CD4-positive, alpha-beta memory T cell (primary cell): ENCODE data around the gene GPX4. TPM values are rescaled to one million over a fixed set of nuclear protein-coding genes. Genes with fewer than 3 reads are reported as not detected.

Experiments
- CTCF ChIA-PET: fragments of 350-600 bp; sonication (Branson Sonifier 250); formaldehyde crosslinking; loops from one replicate; lab custom pipeline; 2021; ENCODE audit warnings: inconsistent platforms; ENCODE audit not compliant: partially characterized antibody; lab: Charles Lee
- POLR2A ChIA-PET: fragments of 350-600 bp; sonication (Branson Sonifier 250); formaldehyde crosslinking; loops from one replicate; lab custom pipeline; 2021; ENCODE audit not compliant: partially characterized antibody; lab: Charles Lee
- DNase-seq, 5 donors: peaks; one replicate each; pipeline versions ENCODE4 v3.0.0 to v3.0.0-alpha.2; 2020 to 2022; ENCODE audit warnings: mixed read lengths in 1 of 5
- H3K27ac ChIP-seq: one replicate; pipeline ENCODE4 v1.7.0; 2013; ENCODE audit warnings: low read depth, low read length
- H3K27me3 ChIP-seq: 2 replicates; pipeline ENCODE4 v1.7.0; 2013; ENCODE audit warnings: mild to moderate bottlenecking, low read length, moderate library complexity; ENCODE audit not compliant: insufficient read depth
- H3K36me3 ChIP-seq: 2 replicates; pipeline ENCODE4 v1.7.0; 2013; ENCODE audit warnings: mild to moderate bottlenecking, low read length, moderate library complexity; ENCODE audit not compliant: insufficient read depth
- H3K4me1 ChIP-seq: 2 replicates; pipeline ENCODE4 v1.7.0; 2013; ENCODE audit warnings: mild to moderate bottlenecking, low read length, moderate library complexity; ENCODE audit not compliant: insufficient read depth
- H3K4me3 ChIP-seq, 2 donors: one replicate each; pipeline ENCODE4 v1.7.0; 2013; ENCODE audit warnings: low read length in 2 of 2, mild to moderate bottlenecking in 1 of 2
- H3K9me3 ChIP-seq, 2 donors: one replicate each; pipeline ENCODE4 v1.7.0; 2013; ENCODE audit warnings: low read length in 2 of 2, control low read depth in 1 of 2; ENCODE audit not compliant: control insufficient read depth in 1 of 2
- H3K27ac Mint-ChIP-seq, 7 donors: one replicate each; pipeline ENCODE4 v1.8.0; 2020 to 2021; ENCODE audit warnings: mixed read lengths in 7 of 7, mild to moderate bottlenecking in 6 of 7, inconsistent platforms in 3 of 7, moderate library complexity in 3 of 7
- H3K27me3 Mint-ChIP-seq, 2 donors: one replicate each; pipeline ENCODE4 v1.8.0; 2020 to 2021; ENCODE audit warnings: mixed read lengths in 2 of 2
- H3K36me3 Mint-ChIP-seq, 2 donors: one replicate each; pipeline ENCODE4 v1.8.0; 2020 to 2021; ENCODE audit warnings: mixed read lengths in 2 of 2, inconsistent platforms in 1 of 2, mild to moderate bottlenecking in 1 of 2
- H3K4me1 Mint-ChIP-seq, 4 donors: one replicate each; pipeline ENCODE4 v1.8.0; 2020 to 2021; ENCODE audit warnings: mixed read lengths in 4 of 4, mild to moderate bottlenecking in 1 of 4
- H3K4me3 Mint-ChIP-seq, 8 donors: one replicate each; pipeline ENCODE4 v1.8.0; 2020 to 2021; ENCODE audit warnings: mixed read lengths in 8 of 8, mild to moderate bottlenecking in 7 of 8, moderate library complexity in 6 of 8, inconsistent platforms in 3 of 8
- H3K9me3 Mint-ChIP-seq, 8 donors: one replicate each; pipeline ENCODE4 v1.8.0; 2020 to 2021; ENCODE audit warnings: mixed read lengths in 8 of 8, mild to moderate bottlenecking in 5 of 8, inconsistent platforms in 3 of 8, moderate library complexity in 1 of 8
- intact Hi-C: fragments of 100-400 bp; cut with micrococcal nuclease; formaldehyde crosslinking; loops from one replicate; pipeline ENCODE4 v1.15.1; 2023
- polyA plus RNA-seq, 2 donors: library from polyadenylated mRNA; unstranded; fragments of 300-500 nt; fragmentation: Illumina TruSeq; gene quantifications; one replicate each; pipeline ENCODE4 v1.2.3, GENCODE V29; 2021
- total RNA-seq, 2 experiments: library from RNA; stranded (reverse); gene quantifications; one replicate each; pipeline ENCODE4 v1.2.3, GENCODE V29; 2021

The GPX4 gene
- total and polyA plus RNA-seq, 4 experiments from 2014 or later: 210 to 406 (median 310) TPM

GRCh38 chr19:1068009-1069001, 35.5 kb upstream of the GPX4 start:
- Histone ChIP-seq H3K36me3 (peaks cover 23% of the 10 kb centered on the region), H3K9me3 (no peaks in the 10 kb centered on the region), H3K27me3 (no peaks in the 10 kb centered on the region), H3K4me3 (peak overlapping the region; percentile 85 to 92), H3K4me1 (peaks cover 74% of the 10 kb centered on the region), H3K27ac (peak overlapping the region; percentile 98)
- ChIA-PET POLR2A (interaction anchor here (0.6 to 57.1 kb wide), 22 partner anchors 5 to 407 kb away, joined by 3 to 3893 read pairs (median 6); partner anchors contain the start of genes ABCA7, ARHGAP45, CIRBP and CNN2), CTCF (interaction anchor here (0.7 to 5.7 kb wide), 14 partner anchors 10 to 198 kb away, joined by 3 to 219 read pairs (median 4); no protein-coding TSS in a partner anchor)
- H3K4me1 Mint-ChIP-seq: peaks cover 30 to 71% (median 51%) of the 10 kb centered on the region in 4 donors
- H3K27me3 Mint-ChIP-seq: no peaks in the 10 kb centered on the region
- intact Hi-C loops: loop anchor here (1.0 kb wide), 1 partner anchor 9 kb away; no protein-coding TSS in a partner anchor
- H3K4me3 Mint-ChIP-seq: peak overlapping the region; percentile 88 to 97 (median 96)
- H3K36me3 Mint-ChIP-seq: peaks cover 25 to 31% of the 10 kb centered on the region in 2 donors
- H3K27ac Mint-ChIP-seq: peak overlapping the region; percentile 93 to 98 (median 97)
- peaks cover 0 to 4% (median 0%) of the 10 kb centered on the region in 8 donors for H3K9me3 Mint-ChIP-seq
- DNase-seq: peak; percentile 72 to 79 (median 75)

DNA sequence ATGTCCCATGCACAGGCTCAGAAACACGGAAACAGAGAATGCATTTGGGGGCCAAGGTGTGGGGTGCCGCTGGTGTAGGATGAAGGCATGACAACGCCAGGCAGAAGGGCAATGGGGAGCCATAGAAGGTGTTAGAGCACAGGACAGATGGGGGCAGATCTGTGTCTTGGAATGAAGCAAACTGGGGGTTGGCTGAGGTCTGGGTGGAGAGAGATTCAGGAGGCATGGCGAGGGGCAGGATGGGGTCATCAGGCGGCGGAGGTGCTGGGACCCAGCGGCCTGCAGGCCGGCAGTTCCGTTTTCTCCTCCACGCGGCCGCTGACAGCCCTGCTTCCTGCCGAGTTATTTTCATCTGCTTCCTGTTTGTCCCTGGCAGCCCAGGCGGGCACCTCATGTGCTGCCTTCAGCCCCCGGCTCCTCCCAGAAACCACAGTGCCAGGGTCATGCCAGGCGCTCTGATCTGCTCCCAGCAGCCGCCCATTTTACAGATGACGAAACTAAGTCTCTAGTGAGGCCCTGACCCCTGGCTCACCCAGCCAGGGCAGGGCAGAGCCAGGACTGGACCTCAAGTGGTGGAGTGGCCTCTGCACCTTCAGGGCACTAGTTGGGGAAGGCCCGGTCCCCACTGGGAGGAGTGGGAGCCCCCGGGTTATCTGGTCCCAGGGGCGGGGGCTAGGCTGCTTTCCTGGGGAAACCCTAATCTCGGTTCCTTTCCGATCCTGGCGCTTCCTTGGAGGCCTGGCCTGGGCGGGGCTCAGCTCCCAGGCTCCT, 34.6 kb upstream of the GPX4 start:
- peak overlapping the region; percentile 85 to 92 for H3K4me3 ChIP-seq
- peak overlapping the region; percentile 98 for H3K27ac ChIP-seq
- no peaks in the 10 kb centered on the region for H3K9me3 ChIP-seq
- peak; percentile 79 to 89 (median 82) for DNase-seq
- H3K36me3 ChIP-seq: peaks cover 32% of the 10 kb centered on the region
- ChIA-PET CTCF (interaction anchor here (1.3 to 5.7 kb wide), 2 partner anchors 13 to 175 kb away, joined by 3 to 219 read pairs; no protein-coding TSS in a partner anchor), POLR2A (interaction anchor here (0.5 to 57.1 kb wide), 12 partner anchors 6 to 200 kb away, joined by 3 to 3893 read pairs (median 9); partner anchors contain the start of genes ABCA7, ARHGAP45, CIRBP and CNN2)
- no peaks in the 10 kb centered on the region for H3K27me3 ChIP-seq
- Mint-ChIP-seq H3K4me3 (peak overlapping the region; percentile 88 to 97 (median 96)), H3K4me1 (peaks cover 31 to 67% (median 50%) of the 10 kb centered on the region in 4 donors), H3K27me3 (no peaks in the 10 kb centered on the region), H3K9me3 (peaks cover 0 to 5% (median 0%) of the 10 kb centered on the region in 8 donors), H3K36me3 (peaks cover 25 to 33% of the 10 kb centered on the region in 2 donors), H3K27ac (peak overlapping the region; percentile 90 to 98 (median 96))
- H3K4me1 ChIP-seq: peaks cover 78% of the 10 kb centered on the region
- intact Hi-C loops: loop anchor here (1.0 kb wide), 1 partner anchor 8 kb away; no protein-coding TSS in a partner anchor

- peaks cover 25 to 60% (median 44%) of the 10 kb centered on the region in 4 donors for H3K4me1 Mint-ChIP-seq
These were observed 33.2 kb upstream of the GPX4 start for GRCh38 chr19:1070576-1070930.

DNA sequence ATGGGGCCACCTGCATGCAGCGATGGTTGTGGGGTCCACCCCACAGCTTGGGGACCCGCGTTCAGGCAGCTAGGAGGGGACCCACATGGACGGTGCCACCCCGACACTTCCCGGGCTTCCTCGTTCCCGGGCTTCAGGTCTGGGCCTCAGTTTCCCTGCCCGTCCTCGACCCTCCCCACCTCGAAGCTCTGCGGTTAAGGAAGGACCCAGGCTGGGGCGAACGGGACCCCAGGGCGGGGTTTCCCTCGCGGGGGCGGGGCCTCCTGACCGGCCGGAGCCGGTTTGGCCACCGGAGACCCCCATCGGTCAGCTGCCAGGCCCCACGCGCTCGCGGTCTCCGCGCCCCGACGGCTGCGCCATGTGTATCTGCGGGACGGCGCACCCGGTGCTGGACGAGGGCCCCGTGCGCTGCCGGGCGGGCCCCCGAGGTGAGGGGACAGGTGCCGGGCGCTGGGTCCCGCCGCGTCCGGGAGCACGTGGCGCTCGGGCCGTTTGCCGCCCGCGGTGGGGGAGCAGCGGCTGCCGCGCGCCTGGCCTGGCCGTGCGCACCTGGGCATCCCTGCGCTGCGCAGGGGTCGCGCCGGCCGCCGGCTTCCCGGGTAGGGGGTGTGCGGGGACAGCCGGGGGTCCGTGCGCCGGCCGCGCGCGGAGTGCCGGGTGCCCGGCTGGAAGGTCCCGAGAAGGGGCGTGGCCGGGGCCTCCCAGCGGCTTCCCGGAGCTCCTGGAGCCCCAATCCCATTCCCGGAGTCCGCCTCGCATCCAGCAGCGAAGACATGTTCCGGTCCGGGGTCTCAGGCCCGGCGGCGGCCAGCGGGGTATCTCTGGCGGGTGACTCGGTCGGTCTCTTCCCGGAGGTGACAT, 32.6 kb upstream of the GPX4 start:
- Histone ChIP-seq H3K27me3 (no peaks in the 10 kb centered on the region), H3K4me1 (peaks cover 75% of the 10 kb centered on the region), H3K27ac (peak overlapping the region; percentile 98), H3K9me3 (no peaks in the 10 kb centered on the region), H3K4me3 (no peak overlapping the region), H3K36me3 (peaks cover 44% of the 10 kb centered on the region)
- peak overlapping the region; percentile 58 to 87 (median 78) for H3K4me3 Mint-ChIP-seq
- H3K27ac Mint-ChIP-seq: peak overlapping the region in 6 of 7 donors; percentile 83 to 96 (median 94)
- peaks cover 31 to 60% (median 47%) of the 10 kb centered on the region in 4 donors for H3K4me1 Mint-ChIP-seq
- intact Hi-C loops: no loop called here
- CTCF ChIA-PET: interaction anchor here (1.4 to 1.8 kb wide), 2 partner anchors 10 to 48 kb away, joined by 4 to 5 read pairs; no protein-coding TSS in a partner anchor
- POLR2A ChIA-PET: interaction anchor here (1.5 to 57.1 kb wide), 4 partner anchors 8 to 70 kb away, joined by 5 to 3893 read pairs (median 2461); partner anchors contain the start of genes ABCA7, ARHGAP45, CNN2 and GPX4
- no peak for DNase-seq
- peaks cover 33 to 40% of the 10 kb centered on the region in 2 donors for H3K36me3 Mint-ChIP-seq
- H3K9me3 Mint-ChIP-seq: peaks cover 0 to 8% (median 0%) of the 10 kb centered on the region in 8 donors
- no peaks in the 10 kb centered on the region for H3K27me3 Mint-ChIP-seq

More at GRCh38 chr19:1070576-1070930, 33.2 kb upstream of the GPX4 start:
- DNase-seq: no peak
- peaks cover 0 to 5% (median 0%) of the 10 kb centered on the region in 8 donors for H3K9me3 Mint-ChIP-seq
- Histone ChIP-seq H3K27me3 (no peaks in the 10 kb centered on the region), H3K9me3 (no peaks in the 10 kb centered on the region), H3K27ac (peak overlapping the region; percentile 98), H3K4me3 (no peak overlapping the region), H3K36me3 (peaks cover 38% of the 10 kb centered on the region), H3K4me1 (peaks cover 75% of the 10 kb centered on the region)
- intact Hi-C loops: no loop called here
- peaks cover 27 to 34% of the 10 kb centered on the region in 2 donors for H3K36me3 Mint-ChIP-seq
- peak overlapping the region in 3 of 8 donors; percentile 8 to 95 (median 25) for H3K4me3 Mint-ChIP-seq
- peak overlapping the region in 4 of 7 donors; percentile 43 to 98 (median 74) for H3K27ac Mint-ChIP-seq
- ChIA-PET POLR2A (interaction anchor here (1.3 to 57.1 kb wide), 5 partner anchors 7 to 69 kb away, joined by 3 to 3893 read pairs (median 1029); partner anchors contain the start of genes ABCA7, ARHGAP45, CNN2 and GPX4), CTCF (interaction anchor here (1.4 kb wide), 1 partner anchor 48 kb away, joined by 4 read pairs; no protein-coding TSS in a partner anchor)
- no peaks in the 10 kb centered on the region for H3K27me3 Mint-ChIP-seq

- Mint-ChIP-seq H3K36me3 (peaks cover 39 to 47% of the 10 kb centered on the region in 2 donors), H3K27ac (peak overlapping the region; percentile 83 to 95 (median 91)), H3K27me3 (no peaks in the 10 kb centered on the region), H3K4me1 (peaks cover 34 to 66% (median 51%) of the 10 kb centered on the region in 4 donors), H3K4me3 (peak overlapping the region; percentile 11 to 87 (median 75)), H3K9me3 (peaks cover 0 to 8% (median 0%) of the 10 kb centered on the region in 8 donors)
- intact Hi-C loops: no loop called here
- Histone ChIP-seq H3K9me3 (no peaks in the 10 kb centered on the region), H3K4me3 (no peak overlapping the region), H3K36me3 (peaks cover 44% of the 10 kb centered on the region), H3K27ac (peak overlapping the region; percentile 31), H3K4me1 (peaks cover 79% of the 10 kb centered on the region), H3K27me3 (no peaks in the 10 kb centered on the region)
- ChIA-PET POLR2A (interaction anchor here (0.5 to 57.1 kb wide), 5 partner anchors 9 to 64 kb away, joined by 3 to 3893 read pairs (median 1029); partner anchors contain the start of genes ABCA7, ARHGAP45, CNN2 and GPX4), CTCF (interaction anchor here (0.6 to 1.8 kb wide), 3 partner anchors 9 to 140 kb away, joined by 5 to 6 read pairs (median 5); no protein-coding TSS in a partner anchor)
- no peak for DNase-seq
These were observed 31.3 kb upstream of the GPX4 start for GRCh38 chr19:1072371-1073015.
